ENCODE results near the gene SMAD6.

DNA sequence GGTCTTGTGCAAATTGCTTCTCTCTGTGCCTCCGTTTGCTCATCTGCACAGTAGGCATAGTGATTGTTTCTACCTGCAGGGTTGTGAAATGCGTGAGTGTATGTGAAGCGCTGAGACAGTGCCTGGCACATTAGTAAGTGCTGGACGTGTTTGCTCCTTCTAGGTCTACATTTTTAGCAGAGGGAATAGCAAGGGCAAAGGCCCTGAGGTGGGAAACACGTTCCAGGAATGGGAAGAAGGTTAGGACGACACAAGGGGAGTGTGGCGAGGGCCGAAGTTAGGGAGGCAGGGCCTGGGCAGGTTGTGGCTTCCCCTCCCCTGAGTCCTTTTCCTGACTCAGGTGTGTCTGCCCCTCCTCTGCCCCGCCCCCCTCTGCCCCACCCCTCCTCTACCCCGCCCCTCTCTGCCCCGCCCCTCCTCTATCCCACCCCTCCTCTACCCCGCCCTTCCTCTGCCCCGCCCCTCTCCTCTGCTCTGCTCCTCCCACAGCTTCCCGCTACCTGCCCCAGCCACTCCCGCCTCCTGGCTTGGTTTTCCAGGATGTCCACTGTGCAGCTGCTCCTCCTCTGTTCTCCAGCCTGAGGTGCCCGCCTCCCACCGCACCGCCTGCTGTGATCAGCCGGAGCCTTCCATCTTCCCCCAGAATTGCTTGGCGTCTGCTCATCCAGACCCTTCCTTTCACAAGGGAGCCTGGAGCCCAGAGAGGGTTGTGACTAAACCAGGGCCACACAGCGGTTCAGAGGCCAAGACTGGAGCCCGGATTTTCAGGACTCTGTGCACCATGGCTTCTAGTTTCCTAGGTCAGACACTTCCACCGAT, 31.1 kb upstream of the SMAD6 start:
- TF ChIP-seq RAD21 (conservative IDR thresholded peaks at IDR 0.05) = no peak
- TF ChIP-seq SMC3 (conservative IDR thresholded peaks at IDR 0.05; ENCODE audit: poor library complexity) = no peak
- TF ChIP-seq MXI1 (conservative IDR thresholded peaks at IDR 0.05; ENCODE audit: poor library complexity, severe bottlenecking) = no peak
- TF ChIP-seq, protein P1, sequence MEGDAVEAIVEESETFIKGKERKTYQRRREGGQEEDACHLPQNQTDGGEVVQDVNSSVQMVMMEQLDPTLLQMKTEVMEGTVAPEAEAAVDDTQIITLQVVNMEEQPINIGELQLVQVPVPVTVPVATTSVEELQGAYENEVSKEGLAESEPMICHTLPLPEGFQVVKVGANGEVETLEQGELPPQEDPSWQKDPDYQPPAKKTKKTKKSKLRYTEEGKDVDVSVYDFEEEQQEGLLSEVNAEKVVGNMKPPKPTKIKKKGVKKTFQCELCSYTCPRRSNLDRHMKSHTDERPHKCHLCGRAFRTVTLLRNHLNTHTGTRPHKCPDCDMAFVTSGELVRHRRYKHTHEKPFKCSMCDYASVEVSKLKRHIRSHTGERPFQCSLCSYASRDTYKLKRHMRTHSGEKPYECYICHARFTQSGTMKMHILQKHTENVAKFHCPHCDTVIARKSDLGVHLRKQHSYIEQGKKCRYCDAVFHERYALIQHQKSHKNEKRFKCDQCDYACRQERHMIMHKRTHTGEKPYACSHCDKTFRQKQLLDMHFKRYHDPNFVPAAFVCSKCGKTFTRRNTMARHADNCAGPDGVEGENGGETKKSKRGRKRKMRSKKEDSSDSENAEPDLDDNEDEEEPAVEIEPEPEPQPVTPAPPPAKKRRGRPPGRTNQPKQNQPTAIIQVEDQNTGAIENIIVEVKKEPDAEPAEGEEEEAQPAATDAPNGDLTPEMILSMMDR (IDR thresholded peaks at IDR 0.05; ENCODE audit: poor library complexity, severe bottlenecking) = no peak

Data from neural cell (in vitro differentiated cells).